Measurements from ENCODE around the gene CDCA8.
"Not testable (repeated sequence)": the region's sequence is repeated elsewhere in the genome, so short reads cannot be mapped to it uniquely, and the experiment has no call there.

The CDCA8 gene

DNA sequence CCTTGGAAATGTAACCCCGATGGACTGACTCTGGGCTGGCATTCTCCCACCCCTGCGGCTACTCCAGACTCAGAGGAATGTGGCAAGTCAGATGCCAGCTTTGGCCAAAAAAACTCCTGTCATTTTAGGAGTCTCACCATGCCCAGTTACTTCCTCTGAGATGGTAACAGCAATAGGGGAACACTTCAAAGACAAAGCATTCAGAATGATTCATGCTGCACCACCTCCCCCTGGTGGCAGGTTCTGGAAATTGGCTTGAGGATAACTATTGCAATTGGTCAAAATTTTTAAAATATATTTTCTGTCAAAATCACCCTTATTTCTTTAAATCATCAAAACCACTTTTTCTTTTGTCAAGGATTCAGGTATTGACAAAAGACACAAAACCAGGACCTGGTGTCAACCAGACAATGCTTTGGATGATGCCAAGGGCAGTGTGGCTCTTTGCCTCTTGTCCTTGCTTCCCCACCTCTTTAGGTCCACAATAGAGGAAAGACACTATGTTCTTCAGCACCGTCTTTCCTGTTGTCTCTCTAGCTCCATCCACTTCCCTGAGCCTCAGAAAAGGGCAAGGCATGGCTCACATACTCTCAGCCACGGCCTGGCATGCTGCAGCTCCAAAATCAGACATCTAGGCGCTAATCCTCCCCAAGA is 9.9 kb upstream of the CDCA8 start:
- Histone ChIP-seq H2AFZ (no peak overlapping the region), H3K4me2 (ENCODE audit: low read length) (no peak overlapping the region), H3K9me3 (ENCODE audit: control insufficient read depth, low read length) (no peaks in the 10 kb centered on the region), H3K27me3 (ENCODE audit: control insufficient read depth, insufficient read depth, low read length) (no peaks in the 10 kb centered on the region), H3K36me3 (ENCODE audit: control insufficient read depth, insufficient read depth, low read length) (no peaks in the 10 kb centered on the region), H3K79me2 (no peaks in the 10 kb centered on the region), H3K9ac (no peak overlapping the region), H3K27ac (no peak overlapping the region), H3K4me3 (ENCODE audit: low read depth, low read length) (no peak overlapping the region), H3K4me1 (no peaks in the 10 kb centered on the region)
- TF ChIP-seq CTCF (IDR thresholded peaks at IDR 0.05) = peak; percentile 70

- not testable (repeated sequence) for H3K4me1 ChIP-seq; H3K79me2 ChIP-seq; H3K27me3 ChIP-seq (ENCODE audit: control insufficient read depth, insufficient read depth, low read length); H3K36me3 ChIP-seq (ENCODE audit: control insufficient read depth, insufficient read depth, low read length); H3K4me2 ChIP-seq (ENCODE audit: low read length); H3K4me3 ChIP-seq (ENCODE audit: low read depth, low read length); H3K9ac ChIP-seq; H2AFZ ChIP-seq; H3K27ac ChIP-seq; H3K9me3 ChIP-seq (ENCODE audit: control insufficient read depth, low read length)
Measured at GRCh38 chr1:37684182-37684581, 8.1 kb upstream of the CDCA8 start.

DNA sequence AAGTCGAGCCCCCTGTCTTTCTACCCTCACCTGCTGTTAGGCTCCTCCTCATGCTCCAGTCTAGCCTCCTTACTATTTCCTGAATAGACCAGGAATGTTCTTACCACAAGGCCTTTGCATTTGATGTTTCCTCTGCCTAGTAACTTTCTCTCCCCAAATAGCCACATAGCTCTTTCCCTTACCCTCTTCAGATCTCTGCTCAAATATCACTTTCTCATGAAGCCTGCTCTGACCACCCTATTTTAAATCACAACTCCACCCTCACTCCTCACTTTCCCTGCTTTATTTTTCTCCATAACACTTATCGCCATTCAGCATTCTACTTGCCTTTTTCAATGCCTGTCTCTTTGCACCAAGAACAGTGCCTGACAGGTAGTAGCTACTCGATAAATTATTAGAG is 6.6 kb upstream of the CDCA8 start:
- Histone ChIP-seq H3K27me3 (ENCODE audit: control insufficient read depth, insufficient read depth, low read length) (no peaks in the 10 kb centered on the region), H3K4me1 (peaks cover 4% of the 10 kb centered on the region), H3K27ac (no peak overlapping the region), H3K79me2 (no peaks in the 10 kb centered on the region), H3K9me3 (ENCODE audit: control insufficient read depth, low read length) (no peaks in the 10 kb centered on the region), H2AFZ (no peak overlapping the region), H3K4me3 (ENCODE audit: low read depth, low read length) (no peak overlapping the region), H3K36me3 (ENCODE audit: control insufficient read depth, insufficient read depth, low read length) (no peaks in the 10 kb centered on the region), H3K9ac (no peak overlapping the region), H3K4me2 (ENCODE audit: low read length) (no peak overlapping the region)
- no peak for TF ChIP-seq CTCF (IDR thresholded peaks at IDR 0.05)

DNA sequence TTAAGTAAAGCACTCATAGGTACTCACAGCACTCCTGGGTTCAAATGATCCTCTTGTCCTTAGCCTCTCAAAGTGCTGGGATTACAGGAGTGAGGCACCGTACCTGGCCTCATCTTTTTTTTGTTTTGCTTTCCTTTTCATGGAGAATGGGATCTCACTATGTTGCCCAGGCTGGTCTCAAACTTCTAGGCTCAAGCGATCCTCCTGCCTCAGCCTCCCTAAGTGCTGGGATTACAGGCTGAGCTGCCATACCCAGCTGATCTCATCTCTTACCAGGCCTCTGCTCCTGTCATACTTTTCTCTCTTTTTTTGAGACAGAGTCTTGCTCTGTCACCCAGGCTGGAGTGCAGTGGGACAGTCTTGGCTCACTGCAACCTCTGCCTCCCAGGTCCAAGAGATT is 4.6 kb upstream of the CDCA8 start:
- not testable (repeated sequence) for H3K4me2 ChIP-seq (ENCODE audit: low read length); H2AFZ ChIP-seq; H3K4me1 ChIP-seq; H3K9me3 ChIP-seq (ENCODE audit: control insufficient read depth, low read length); H3K27me3 ChIP-seq (ENCODE audit: control insufficient read depth, insufficient read depth, low read length); H3K27ac ChIP-seq; H3K79me2 ChIP-seq; H3K9ac ChIP-seq; H3K4me3 ChIP-seq (ENCODE audit: low read depth, low read length); H3K36me3 ChIP-seq (ENCODE audit: control insufficient read depth, insufficient read depth, low read length)

GRCh38 chr1:37688926-37689325 is 3.4 kb upstream of the CDCA8 start:
- Histone ChIP-seq H3K4me2 (ENCODE audit: low read length) (peak overlapping the region; percentile 93), H3K4me3 (ENCODE audit: low read depth, low read length) (no peak overlapping the region), H3K9me3 (ENCODE audit: control insufficient read depth, low read length) (no peaks in the 10 kb centered on the region), H3K4me1 (peaks cover 4% of the 10 kb centered on the region), H3K27ac (no peak overlapping the region), H3K79me2 (no peaks in the 10 kb centered on the region), H3K36me3 (ENCODE audit: control insufficient read depth, insufficient read depth, low read length) (no peaks in the 10 kb centered on the region), H2AFZ (no peak overlapping the region), H3K27me3 (ENCODE audit: control insufficient read depth, insufficient read depth, low read length) (no peaks in the 10 kb centered on the region), H3K9ac (no peak overlapping the region)
- TF ChIP-seq CTCF (IDR thresholded peaks at IDR 0.05) = no peak

- H3K4me3 ChIP-seq (ENCODE audit: low read depth, low read length) = peak overlapping the region; percentile 92
- peak overlapping the region; percentile 61 for H3K9ac ChIP-seq
Measured at GRCh38 chr1:37691497-37692077, 729 bp upstream of the CDCA8 start.

More at GRCh38 chr1:37691497-37692077, 729 bp upstream of the CDCA8 start:
- peak overlapping the region; percentile 67 for H3K27ac ChIP-seq
- no peaks in the 10 kb centered on the region for H3K79me2 ChIP-seq
- peak overlapping the region; percentile 95 for H3K4me2 ChIP-seq (ENCODE audit: low read length)
- H3K36me3 ChIP-seq (ENCODE audit: control insufficient read depth, insufficient read depth, low read length) = no peaks in the 10 kb centered on the region
- peak overlapping the region; percentile 93 for H2AFZ ChIP-seq
- H3K27me3 ChIP-seq (ENCODE audit: control insufficient read depth, insufficient read depth, low read length) = no peaks in the 10 kb centered on the region
- no peaks in the 10 kb centered on the region for H3K9me3 ChIP-seq (ENCODE audit: control insufficient read depth, low read length)
- peaks cover 4% of the 10 kb centered on the region for H3K4me1 ChIP-seq
- TF ChIP-seq CTCF (IDR thresholded peaks at IDR 0.05) = no peak

Measured in parathyroid adenoma (tissue), 2 donors.